NCI-H1417 (cell line): Measurements from ENCODE around the gene SLC6A3.

Experiments used
- DNase-seq, 3 experiments: peaks; one replicate each; lab custom pipeline; 2025; lab: John Stamatoyannopoulos, UW

SLC6A3 gene

GRCh38 chr5:1405121-1405520 lies 40.1 kb downstream of the SLC6A3 start:
- DNase-seq: no peak

- DNase-seq: no peak
These were observed 41.2 kb downstream of the SLC6A3 start for GRCh38 chr5:1404062-1404461.

- DNase-seq: no peak
These were observed 42.5 kb downstream of the SLC6A3 start for GRCh38 chr5:1402611-1403255.

GRCh38 chr5:1401536-1402138 lies 43.6 kb downstream of the SLC6A3 start:
- DNase-seq: peak; percentile 28 to 62 (median 44)

GRCh38 chr5:1400936-1401335 lies 44.3 kb downstream of the SLC6A3 start:
- DNase-seq: no peak

GRCh38 chr5:1400211-1400855 lies 44.9 kb downstream of the SLC6A3 start:
- DNase-seq: peak in 2 of 3 experiments; percentile 52 to 69

- peak in 2 of 3 experiments; percentile 43 to 64 for DNase-seq
These were observed 45.5 kb downstream of the SLC6A3 start for GRCh38 chr5:1399737-1400136.

GRCh38 chr5:1396293-1396816 lies 48.9 kb downstream of the SLC6A3 start:
- no peak for DNase-seq

GRCh38 chr5:1394881-1395860 lies 50.1 kb downstream of the SLC6A3 start:
- peak in 1 of 3 experiments; percentile 22 for DNase-seq

GRCh38 chr5:1393571-1394501 lies 51.4 kb downstream of the SLC6A3 start:
- DNase-seq: peak in 1 of 3 experiments; percentile 70

- no peak for DNase-seq
These were observed 52.3 kb downstream of the SLC6A3 start for GRCh38 chr5:1392801-1393565.

- DNase-seq: no peak
These were observed 53.0 kb downstream of the SLC6A3 start for GRCh38 chr5:1392261-1392660.

- no peak for DNase-seq
These were observed 53.5 kb downstream of the SLC6A3 start for GRCh38 chr5:1391691-1392090.

- peak; percentile 28 to 70 (median 54) for DNase-seq
These were observed 54.2 kb downstream of the SLC6A3 start for GRCh38 chr5:1390861-1391600.

- DNase-seq: no peak
These were observed 54.9 kb downstream of the SLC6A3 start for GRCh38 chr5:1390333-1390732.

GRCh38 chr5:1388383-1388967 lies 56.8 kb downstream of the SLC6A3 start:
- DNase-seq: no peak

GRCh38 chr5:1387876-1388275 lies 57.4 kb downstream of the SLC6A3 start:
- DNase-seq: no peak

- DNase-seq: no peak
These were observed 58.0 kb downstream of the SLC6A3 start for GRCh38 chr5:1387059-1387755.
